ENCODE measurements around the gene PIK3R3. TPM values are rescaled to one million over a fixed set of nuclear protein-coding genes. Genes with fewer than 3 reads are reported as not detected.

The PIK3R3 gene
- total RNA-seq, 3 donors from 2014 or later, result 17.9 to 80.3 (median 46.8) TPM

GRCh38 chr1:46136711-46137110 lies 4.3 kb upstream of the PIK3R3 start:
- intact Hi-C loops (cut with DNase I; ENCODE audit: low total_unique reads), result no loop called here
- H3K27ac ChIP-seq, result no peak overlapping the region
- no peak overlapping the region for H3K4me3 ChIP-seq
- H3K4me1 ChIP-seq, result no peaks in the 10 kb centered on the region
- no peaks in the 10 kb centered on the region for H3K27me3 ChIP-seq
- no peak for DNase-seq (ENCODE audit: low spot score in 2 of 2)
- no peaks in the 10 kb centered on the region for H3K36me3 ChIP-seq
- no peak for TF ChIP-seq POLR2A (IDR thresholded peaks at IDR 0.05)
- TF ChIP-seq POLR2AphosphoS5 (IDR thresholded peaks at IDR 0.05), result no peak
- TF ChIP-seq, protein P1, sequence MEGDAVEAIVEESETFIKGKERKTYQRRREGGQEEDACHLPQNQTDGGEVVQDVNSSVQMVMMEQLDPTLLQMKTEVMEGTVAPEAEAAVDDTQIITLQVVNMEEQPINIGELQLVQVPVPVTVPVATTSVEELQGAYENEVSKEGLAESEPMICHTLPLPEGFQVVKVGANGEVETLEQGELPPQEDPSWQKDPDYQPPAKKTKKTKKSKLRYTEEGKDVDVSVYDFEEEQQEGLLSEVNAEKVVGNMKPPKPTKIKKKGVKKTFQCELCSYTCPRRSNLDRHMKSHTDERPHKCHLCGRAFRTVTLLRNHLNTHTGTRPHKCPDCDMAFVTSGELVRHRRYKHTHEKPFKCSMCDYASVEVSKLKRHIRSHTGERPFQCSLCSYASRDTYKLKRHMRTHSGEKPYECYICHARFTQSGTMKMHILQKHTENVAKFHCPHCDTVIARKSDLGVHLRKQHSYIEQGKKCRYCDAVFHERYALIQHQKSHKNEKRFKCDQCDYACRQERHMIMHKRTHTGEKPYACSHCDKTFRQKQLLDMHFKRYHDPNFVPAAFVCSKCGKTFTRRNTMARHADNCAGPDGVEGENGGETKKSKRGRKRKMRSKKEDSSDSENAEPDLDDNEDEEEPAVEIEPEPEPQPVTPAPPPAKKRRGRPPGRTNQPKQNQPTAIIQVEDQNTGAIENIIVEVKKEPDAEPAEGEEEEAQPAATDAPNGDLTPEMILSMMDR (IDR thresholded peaks at IDR 0.05), result no peak
- no peaks in the 10 kb centered on the region for H3K9me3 ChIP-seq

GRCh38 chr1:46134660-46135331 lies 2.4 kb upstream of the PIK3R3 start:
- no peaks in the 10 kb centered on the region for H3K9me3 ChIP-seq
- no peaks in the 10 kb centered on the region for H3K27me3 ChIP-seq
- no peak overlapping the region for H3K4me3 ChIP-seq
- TF ChIP-seq, protein P1 (IDR thresholded peaks at IDR 0.05), result no peak
- peak in 1 of 3 donors; percentile 18 for TF ChIP-seq POLR2AphosphoS5 (IDR thresholded peaks at IDR 0.05)
- TF ChIP-seq POLR2A (IDR thresholded peaks at IDR 0.05), result no peak
- DNase-seq (ENCODE audit: low spot score in 2 of 2), result peak in 1 of 2 donors; percentile 34
- no peaks in the 10 kb centered on the region for H3K4me1 ChIP-seq
- H3K36me3 ChIP-seq, result no peaks in the 10 kb centered on the region
- H3K27ac ChIP-seq, result peak overlapping the region; percentile 78 to 85
- intact Hi-C loops (cut with DNase I; ENCODE audit: low total_unique reads), result no loop called here

DNA sequence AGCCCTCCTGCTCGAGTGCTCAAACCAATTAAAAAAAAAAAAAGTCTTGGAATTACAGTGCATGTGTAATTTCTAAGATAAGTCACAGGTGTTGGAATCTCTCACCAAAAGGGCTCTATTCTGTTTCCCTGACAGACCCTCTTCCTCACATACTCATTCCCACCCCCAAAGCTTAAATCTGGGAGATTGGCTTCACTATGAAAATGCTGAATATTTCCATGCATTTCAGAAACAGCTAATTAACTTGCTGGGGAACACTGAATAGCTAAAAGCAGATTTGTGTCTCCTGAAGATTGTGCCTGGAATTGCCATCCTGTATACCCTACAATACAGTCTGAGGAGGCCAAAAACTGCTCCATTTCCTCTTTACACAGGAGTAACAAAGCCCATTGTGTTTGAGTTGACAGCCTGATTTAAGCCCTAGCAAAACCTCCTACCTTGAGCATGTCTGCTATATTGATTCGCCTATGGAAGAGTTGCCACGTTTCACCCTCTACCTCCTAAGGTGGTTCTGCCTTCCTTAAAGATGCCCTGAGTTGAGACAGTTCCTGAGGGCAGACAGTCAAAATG lies 1.4 kb upstream of the PIK3R3 start:
- DNase-seq (ENCODE audit: low spot score in 2 of 2), result no peak
- H3K27me3 ChIP-seq, result no peaks in the 10 kb centered on the region
- TF ChIP-seq POLR2A (IDR thresholded peaks at IDR 0.05) (no peak), POLR2AphosphoS5 (IDR thresholded peaks at IDR 0.05) (no peak)
- TF ChIP-seq, protein P1 (IDR thresholded peaks at IDR 0.05), result no peak
- intact Hi-C loops (cut with DNase I; ENCODE audit: low total_unique reads), result no loop called here
- peak overlapping the region; percentile 65 to 81 (median 74) for H3K4me3 ChIP-seq
- H3K4me1 ChIP-seq, result no peaks in the 10 kb centered on the region
- H3K36me3 ChIP-seq, result no peaks in the 10 kb centered on the region
- peak overlapping the region; percentile 78 to 85 for H3K27ac ChIP-seq
- no peaks in the 10 kb centered on the region for H3K9me3 ChIP-seq

GRCh38 chr1:46133181-46133658 lies 791 bp upstream of the PIK3R3 start:
- TF ChIP-seq, protein P1 (IDR thresholded peaks at IDR 0.05), result no peak
- TF ChIP-seq POLR2A (IDR thresholded peaks at IDR 0.05), result no peak

More at GRCh38 chr1:46133181-46133658, 791 bp upstream of the PIK3R3 start:
- Histone ChIP-seq H3K4me3 (peak overlapping the region; percentile 65 to 81 (median 74)), H3K4me1 (no peaks in the 10 kb centered on the region), H3K36me3 (no peaks in the 10 kb centered on the region), H3K27ac (peak overlapping the region; percentile 78 to 85), H3K27me3 (no peaks in the 10 kb centered on the region), H3K9me3 (no peaks in the 10 kb centered on the region)
- DNase-seq (ENCODE audit: low spot score in 2 of 2), result peak in 1 of 2 donors; percentile 55
- intact Hi-C loops (cut with DNase I; ENCODE audit: low total_unique reads), result no loop called here
